H1 (cell line): Measurements from ENCODE around the gene KCTD11. TPM values are rescaled to one million over a fixed set of nuclear protein-coding genes. Genes with fewer than 3 reads are reported as not detected.

Source experiments
- CTCF ChIA-PET: fragments of 300-600 bp; sonication (Branson Sonifier 250); formaldehyde crosslinking; loops from one replicate; lab custom pipeline; 2021; ENCODE audit not compliant: partially characterized antibody; lab: Charles Lee
- POLR2A ChIA-PET: fragments of 300-600 bp; sonication (Branson Sonifier 250); formaldehyde crosslinking; loops from one replicate; lab custom pipeline; 2021; ENCODE audit warnings: inconsistent platforms; ENCODE audit not compliant: partially characterized antibody; lab: Charles Lee
- DNase-seq, 2 experiments: peaks; one replicate each; pipeline versions ENCODE4 v3.0.0 to v3.0.0-alpha.2; 2010 to 2022; ENCODE audit warnings: low spot score in 2 of 2, low read depth in 1 of 2, mixed read lengths in 1 of 2
- FAIRE-seq: peaks from 2 replicates; lab custom pipeline; 2011; peaks lifted over from hg19 to GRCh38; lab: Jason Lieb, UNC
- H2AFZ ChIP-seq: 2 replicates; pipeline ENCODE4 v1.8.1; 2012; ENCODE audit warnings: low read length, inconsistent platforms
- H2AK5ac ChIP-seq: 2 replicates; pipeline ENCODE4 v1.6.1; 2013; ENCODE audit warnings: low read depth, low read length
- H2BK120ac ChIP-seq: replicated peaks from 2 replicates; pipeline ENCODE3; 2013; ENCODE audit warnings: low read depth, low read length, inconsistent platforms
- H2BK12ac ChIP-seq: 2 replicates; pipeline ENCODE4 v1.6.1; 2013; ENCODE audit warnings: low read depth, low read length
- H2BK15ac ChIP-seq: 2 replicates; pipeline ENCODE4 v1.6.1; 2013; ENCODE audit warnings: low read length
- H2BK20ac ChIP-seq: 2 replicates; pipeline ENCODE4 v1.6.1; 2013; ENCODE audit warnings: low read length
- H2BK5ac ChIP-seq: 2 replicates; pipeline ENCODE4 v1.6.1; 2013; ENCODE audit warnings: low read depth, low read length
- H3K14ac ChIP-seq: 2 replicates; pipeline ENCODE4 v1.6.1; 2013; ENCODE audit warnings: inconsistent platforms; ENCODE audit not compliant: insufficient read length
- H3K18ac ChIP-seq: 2 replicates; pipeline ENCODE4 v1.6.1; 2013; ENCODE audit warnings: low read length; ENCODE audit errors: extremely low read depth
- H3K23ac ChIP-seq: 2 replicates; pipeline ENCODE4 v1.6.1; 2013; ENCODE audit warnings: inconsistent platforms; ENCODE audit not compliant: insufficient read length
- H3K23me2 ChIP-seq: 2 replicates; pipeline ENCODE4 v1.6.1; 2013; ENCODE audit warnings: low read depth, low read length
- H3K27ac ChIP-seq: 2 replicates; pipeline ENCODE4 v1.6.1; 2011; ENCODE audit warnings: low read depth, low read length, inconsistent platforms
- H3K27me3 ChIP-seq, 4 experiments: replicated peaks in 1 of 4; 1 replicate in 1 of 4; 2 replicates in 3 of 4; pipeline versions ENCODE4 v1.6.1 to v1.8.1; 2011 to 2013; ENCODE audit warnings: low read length in 3 of 4, mild to moderate bottlenecking in 3 of 4, inconsistent platforms in 2 of 4, mixed read lengths in 2 of 4, moderate library complexity in 1 of 4; ENCODE audit not compliant: control insufficient read depth in 3 of 4, insufficient read depth in 3 of 4; ENCODE audit errors: extremely low read depth in 1 of 4
- H3K36me3 ChIP-seq, 4 experiments: 2 replicates each; pipeline versions ENCODE4 v1.6.1 to v1.8.1; 2011 to 2013; ENCODE audit warnings: mild to moderate bottlenecking in 4 of 4, low read length in 3 of 4, moderate library complexity in 2 of 4, control low read depth in 1 of 4, inconsistent platforms in 1 of 4; ENCODE audit not compliant: insufficient read depth in 4 of 4, control insufficient read depth in 2 of 4
- H3K4ac ChIP-seq: replicated peaks from 2 replicates; pipeline ENCODE3; 2013; ENCODE audit warnings: low read length, low read depth, mixed read lengths, inconsistent platforms; ENCODE audit not compliant: insufficient read length
- H3K4me1 ChIP-seq, 4 experiments: replicated peaks in 1 of 4; 1 replicate in 1 of 4; 2 replicates in 3 of 4; pipeline versions ENCODE4 v1.6.1 to v1.8.1; 2011 to 2013; ENCODE audit warnings: low read length in 3 of 4, inconsistent platforms in 2 of 4, mixed read lengths in 1 of 4; ENCODE audit not compliant: insufficient read depth in 4 of 4, control insufficient read depth in 3 of 4
- H3K4me2 ChIP-seq, 2 experiments: 2 replicates each; pipeline versions ENCODE4 v1.6.1 to v1.8.1; 2011 to 2013; ENCODE audit warnings: low read depth in 2 of 2, low read length in 2 of 2, control low read depth in 1 of 2, inconsistent platforms in 1 of 2, mild to moderate bottlenecking in 1 of 2; ENCODE audit not compliant: insufficient read depth in 1 of 2
- H3K4me3 ChIP-seq, 4 experiments: fragments of 200-600, 300-600 bp in 1 of 4; sonication (generic), shearing (Covaris generic), sonication (Bioruptor Twin) in 1 of 4; 2 replicates each; pipeline versions ENCODE4 v1.5.1 to v1.8.1; 2011 to 2016; ENCODE audit warnings: low read length in 4 of 4, low read depth in 3 of 4, control low read depth in 2 of 4, inconsistent platforms in 2 of 4, mild to moderate bottlenecking in 2 of 4, mixed read lengths in 1 of 4, moderate library complexity in 1 of 4; ENCODE audit not compliant: insufficient read depth in 2 of 4; ENCODE audit errors: extremely low read depth in 1 of 4
- H3K56ac ChIP-seq: replicated peaks from 2 replicates; pipeline ENCODE3; 2013; ENCODE audit warnings: low read depth, mild to moderate bottlenecking, mixed read lengths, low read length, inconsistent platforms; ENCODE audit not compliant: insufficient read length
- H3K79me1 ChIP-seq: 2 replicates; pipeline ENCODE4 v1.6.1; 2013; ENCODE audit warnings: low read depth, low read length, control low read depth
- H3K79me2 ChIP-seq, 2 experiments: 2 replicates each; pipeline versions ENCODE4 v1.6.1 to v1.8.1; 2012 to 2013; ENCODE audit warnings: low read length in 2 of 2, mild to moderate bottlenecking in 2 of 2, inconsistent platforms in 1 of 2; ENCODE audit not compliant: insufficient read depth in 2 of 2, control insufficient read depth in 1 of 2
- H3K9ac ChIP-seq, 4 experiments: replicated peaks in 1 of 4; 1 replicate in 1 of 4; 2 replicates in 3 of 4; pipeline versions ENCODE4 v1.6.1 to v1.8.1; 2011 to 2013; ENCODE audit warnings: low read depth in 3 of 4, low read length in 3 of 4, control low read depth in 2 of 4, mild to moderate bottlenecking in 2 of 4, moderate library complexity in 2 of 4, inconsistent platforms in 1 of 4; ENCODE audit errors: extremely low read depth in 1 of 4
- H3K9me3 ChIP-seq, 2 experiments: 2 replicates each; pipeline versions ENCODE4 v1.6.1 to v1.8.1; 2012 to 2013; ENCODE audit warnings: mild to moderate bottlenecking in 2 of 2, moderate library complexity in 2 of 2, control low read depth in 1 of 2, inconsistent platforms in 1 of 2, low read depth in 1 of 2, low read length in 1 of 2, mixed read lengths in 1 of 2; ENCODE audit not compliant: insufficient read depth in 2 of 2
- H4K20me1 ChIP-seq, 2 experiments: replicated peaks in 1 of 2; 2 replicates each; pipeline versions ENCODE3 to v1.8.1; 2011 to 2013; ENCODE audit warnings: inconsistent platforms in 2 of 2, low read length in 2 of 2, mild to moderate bottlenecking in 1 of 2; ENCODE audit not compliant: insufficient read depth in 2 of 2, control insufficient read depth in 1 of 2
- H4K5ac ChIP-seq: 2 replicates; pipeline ENCODE4 v1.6.1; 2013; ENCODE audit warnings: low read length, low read depth, mixed read lengths, inconsistent platforms; ENCODE audit not compliant: insufficient read length
- H4K8ac ChIP-seq: 2 replicates; pipeline ENCODE4 v1.8.0; 2013; ENCODE audit warnings: mild to moderate bottlenecking, moderate library complexity, low read length, inconsistent platforms; ENCODE audit not compliant: insufficient read depth; ENCODE audit errors: extremely low read depth
- H4K91ac ChIP-seq: replicated peaks from 2 replicates; pipeline ENCODE3; 2013; ENCODE audit warnings: low read length, mixed read lengths, inconsistent platforms; ENCODE audit not compliant: insufficient read length
- CBX5 ChIP-seq: fragments of 300-800, 300-1000 bp; sonication (generic); IDR thresholded peaks from 2 replicates; pipeline ENCODE4 v1.7.1; 2016; ENCODE audit warnings: antibody characterized with exemption, low read length, low read depth
- CHD2 ChIP-seq: IDR thresholded peaks from 2 replicates; pipeline ENCODE4 v1.6.1; 2012; ENCODE audit warnings: low read length, improper control_type of control experiment
- CTBP2 ChIP-seq: IDR thresholded peaks from 2 replicates; pipeline ENCODE4 v1.7.0; 2011; ENCODE audit warnings: borderline replicate concordance, mild to moderate bottlenecking, moderate library complexity, mixed read lengths, low read length; ENCODE audit not compliant: insufficient read depth, insufficient read length
- EP300 ChIP-seq, 2 experiments: IDR thresholded peaks; 1 replicate in 1 of 2; 2 replicates in 1 of 2; pipeline ENCODE4 v1.6.1; 2011 to 2012; ENCODE audit warnings: low read depth in 2 of 2, low read length in 2 of 2, mild to moderate bottlenecking in 2 of 2, borderline replicate concordance in 1 of 2, inconsistent platforms in 1 of 2, moderate library complexity in 1 of 2
- KDM5A ChIP-seq: fragments of 200-600 bp; IDR thresholded peaks from 2 replicates; pipeline ENCODE4 v1.7.1; 2012; ENCODE audit warnings: mild to moderate bottlenecking, low read length, inconsistent platforms, mixed read lengths
- RFX5 ChIP-seq: IDR thresholded peaks from 2 replicates; pipeline ENCODE4 v1.6.1; 2011; ENCODE audit warnings: low read depth, low read length, improper control_type of control experiment, borderline replicate concordance
- SAP30 ChIP-seq: fragments of 300-600 bp; sonication (generic); IDR thresholded peaks from 2 replicates; pipeline ENCODE4 v1.7.1; 2012; ENCODE audit warnings: low read length, moderate library complexity, mild to moderate bottlenecking, inconsistent platforms; ENCODE audit not compliant: insufficient read depth, insufficient replicate concordance
- WGBS, 2 experiments: shearing (Covaris generic) in 1 of 2; methylation state at CpG; one replicate each; pipeline versions ENCODE4 v1.1.6 to v1.1.7; 2013 to 2015; ENCODE audit warnings: low lambda C conversion rate in 2 of 2, mixed read lengths in 2 of 2, inconsistent platforms in 1 of 2, low coverage in 1 of 2, missing lambda C conversion rate in 1 of 2; ENCODE audit not compliant: insufficient replicate concordance in 2 of 2, insufficient coverage in 1 of 2, insufficient read length in 1 of 2; ENCODE audit errors: extremely low coverage in 1 of 2, missing lambda C conversion rate in 1 of 2; 5-methylcytosine and 5-hydroxymethylcytosine counted together
- polyA plus RNA-seq, 7 experiments: library from polyadenylated mRNA; depleted of rRNA in 3 of 7; stranded (reverse) in 5 of 7; unstranded in 2 of 7; fragments of >200 nt in 5 of 7; fragments of 200-250 nt in 2 of 7; gene quantifications; 1 replicate in 5 of 7; 2 replicates in 1 of 7; 4 replicates in 1 of 7; pipeline versions ENCODE4 v1.2.1 to v1.2.3, GENCODE V29; 2011 to 2013; ENCODE audit warnings: missing spikeins in 2 of 7, mixed read lengths in 2 of 7
- total RNA-seq: library from RNA; stranded (reverse); fragmentation: NEBNext Ultra II Directional; extraction: Animal tissue kit (Norgen Biotek cat#: 25700); gene quantifications from 2 replicates; pipeline ENCODE4 v1.2.1, GENCODE V29; 2021
- TF ChIP-seq, protein P1 (sequence below): IDR thresholded peaks from 2 replicates; pipeline ENCODE4 v1.6.1; 2012; ENCODE audit warnings: inconsistent platforms

Gene KCTD11
- total and polyA plus RNA-seq, 2 of the 8 experiments (the other 6 are each of a cell fraction or from before 2014, with no cell fraction given): 8.6 to 9.2 TPM

DNA sequence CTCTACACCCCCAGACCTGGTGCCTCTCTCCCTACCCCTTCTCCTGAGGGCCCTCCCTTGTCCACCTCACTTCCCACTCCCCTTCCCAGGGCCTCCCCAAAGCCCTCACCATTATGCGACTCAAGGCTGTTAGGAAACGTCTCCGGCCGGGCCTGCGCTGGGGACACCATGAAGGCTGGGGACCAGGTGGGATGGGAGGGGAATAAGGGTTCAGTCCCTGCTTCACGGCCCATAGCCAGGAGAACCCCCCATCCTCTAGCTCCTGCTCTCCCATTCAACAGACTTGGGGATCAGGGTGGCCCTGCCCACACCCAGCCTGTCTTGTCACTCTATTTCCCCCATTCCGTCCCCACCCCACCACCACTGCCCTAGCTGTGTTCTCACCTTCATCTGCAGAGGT lies 24.9 kb upstream of the KCTD11 start:
- H2BK15ac ChIP-seq: no peak overlapping the region
- H3K9me3 ChIP-seq: no peaks in the 10 kb centered on the region
- no peak overlapping the region for H3K14ac ChIP-seq
- peaks cover 0 to 14% of the 10 kb centered on the region in 2 experiments; a peak in 2 of 4 replicates for H3K79me2 ChIP-seq
- 90% methylated on average over 7 of the region's 7 CpGs; no CpG with 5 or more reads in 1 of the 2 experiments for WGBS, 2 experiments
- DNase-seq (no peak), FAIRE-seq (no peak)
- no peak overlapping the region for H4K91ac ChIP-seq
- H3K4me2 ChIP-seq: no peak overlapping the region
- H2AFZ ChIP-seq: no peak overlapping the region
- CTCF ChIA-PET: interaction anchor here (1.2 to 9.3 kb wide), 8 partner anchors 8 to 65 kb away, joined by 3 to 167 read pairs (median 5); partner anchors contain the start of gene TMEM95
- H4K20me1 ChIP-seq: peaks cover 2 to 13% of the 10 kb centered on the region in 2 experiments
- H3K79me1 ChIP-seq: peaks cover 2% of the 10 kb centered on the region; the same call in 1 of the 2 replicates
- no peak overlapping the region for H2BK5ac ChIP-seq
- TF ChIP-seq KDM5A (no peak), SAP30 (no peak), CTBP2 (no peak), CHD2 (no peak), CBX5 (no peak), RFX5 (no peak), EP300 (IDR thresholded peaks at IDR 0.05; ENCODE audit: borderline replicate concordance in 1 of 2, low read depth in 2 of 2, low read length in 2 of 2) (no peak)
- TF ChIP-seq, protein P1, sequence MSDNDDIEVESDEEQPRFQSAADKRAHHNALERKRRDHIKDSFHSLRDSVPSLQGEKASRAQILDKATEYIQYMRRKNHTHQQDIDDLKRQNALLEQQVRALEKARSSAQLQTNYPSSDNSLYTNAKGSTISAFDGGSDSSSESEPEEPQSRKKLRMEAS: no peak
- H3K23me2 ChIP-seq: peaks cover 8% of the 10 kb centered on the region
- no peak overlapping the region for H3K4ac ChIP-seq
- H2BK12ac ChIP-seq: no peak overlapping the region
- no peak overlapping the region for H3K56ac ChIP-seq
- POLR2A ChIA-PET: interaction anchor here (1.2 to 13.4 kb wide), 4 partner anchors 11 to 21 kb away, joined by 3 to 223 read pairs (median 22); partner anchors contain the start of genes ACAP1 and GPS2
- H2AK5ac ChIP-seq: no peak overlapping the region
- H4K5ac ChIP-seq: no peak overlapping the region
- no peak overlapping the region for H3K18ac ChIP-seq
- H4K8ac ChIP-seq: 0 out of 2 replicates have a peak overlapping the region, but pooled peaks have one; percentile 6
- no peak overlapping the region for H2BK120ac ChIP-seq
- H3K4me3 ChIP-seq: no peak overlapping the region
- H3K23ac ChIP-seq: no peak overlapping the region
- H3K27me3 ChIP-seq: no peaks in the 10 kb centered on the region; a peak in 1 of 7 replicates
- H2BK20ac ChIP-seq: no peak overlapping the region
- H3K27ac ChIP-seq: no peak overlapping the region
- H3K36me3 ChIP-seq: peaks cover 16 to 25% (median 24%) of the 10 kb centered on the region in 4 experiments
- H3K9ac ChIP-seq: no peak overlapping the region
- peaks cover 0 to 16% (median 6%) of the 10 kb centered on the region in 4 experiments; a peak in 6 of 7 replicates for H3K4me1 ChIP-seq
